ENCODE data around the gene EXOC6B. TPM values are rescaled to one million over a fixed set of nuclear protein-coding genes. Genes with fewer than 3 reads are reported as not detected.
A peak's percentile ranks its signal among the peaks of the same experiment; 100 is the strongest.

The EXOC6B gene
- total RNA-seq, 4 donors from 2014 or later, result 54.0 to 121 (median 78.7) TPM

DNA sequence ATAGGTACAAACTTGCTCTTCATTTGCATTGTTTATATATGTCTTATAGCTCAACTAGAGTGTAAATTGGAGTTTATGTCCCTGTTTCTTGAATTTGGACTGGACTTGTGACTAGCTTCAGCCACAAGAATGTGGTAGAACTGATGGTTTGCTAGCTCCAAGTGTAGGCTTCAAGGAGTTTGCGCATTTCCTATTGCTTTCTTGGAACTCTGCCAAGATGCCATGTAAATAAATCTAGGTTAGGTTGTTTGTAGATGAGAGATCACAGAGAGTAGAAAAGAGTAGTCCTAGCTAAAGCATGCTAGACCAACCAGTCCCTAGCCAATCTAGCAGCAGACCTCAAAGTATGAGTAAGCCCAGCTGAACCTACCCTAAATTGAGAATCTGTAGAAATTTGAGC, 495.2 kb downstream of the EXOC6B start:
- no peaks in the 10 kb centered on the region for H3K4me1 ChIP-seq
- H3K36me3 ChIP-seq, result no peaks in the 10 kb centered on the region
- no peaks in the 10 kb centered on the region for H3K9me3 ChIP-seq
- H3K27ac ChIP-seq, result no peak overlapping the region
- no peak for DNase-seq (ENCODE audit: low spot score in 2 of 2)
- no peaks in the 10 kb centered on the region for H3K27me3 ChIP-seq
- 93% methylated on average over 1 of the region's 1 CpG for WGBS
- TF ChIP-seq POLR2AphosphoS5 (IDR thresholded peaks at IDR 0.05) (no peak), EP300 (IDR thresholded peaks at IDR 0.05) (no peak), POLR2A (IDR thresholded peaks at IDR 0.05) (no peak)
- TF ChIP-seq, protein P1, sequence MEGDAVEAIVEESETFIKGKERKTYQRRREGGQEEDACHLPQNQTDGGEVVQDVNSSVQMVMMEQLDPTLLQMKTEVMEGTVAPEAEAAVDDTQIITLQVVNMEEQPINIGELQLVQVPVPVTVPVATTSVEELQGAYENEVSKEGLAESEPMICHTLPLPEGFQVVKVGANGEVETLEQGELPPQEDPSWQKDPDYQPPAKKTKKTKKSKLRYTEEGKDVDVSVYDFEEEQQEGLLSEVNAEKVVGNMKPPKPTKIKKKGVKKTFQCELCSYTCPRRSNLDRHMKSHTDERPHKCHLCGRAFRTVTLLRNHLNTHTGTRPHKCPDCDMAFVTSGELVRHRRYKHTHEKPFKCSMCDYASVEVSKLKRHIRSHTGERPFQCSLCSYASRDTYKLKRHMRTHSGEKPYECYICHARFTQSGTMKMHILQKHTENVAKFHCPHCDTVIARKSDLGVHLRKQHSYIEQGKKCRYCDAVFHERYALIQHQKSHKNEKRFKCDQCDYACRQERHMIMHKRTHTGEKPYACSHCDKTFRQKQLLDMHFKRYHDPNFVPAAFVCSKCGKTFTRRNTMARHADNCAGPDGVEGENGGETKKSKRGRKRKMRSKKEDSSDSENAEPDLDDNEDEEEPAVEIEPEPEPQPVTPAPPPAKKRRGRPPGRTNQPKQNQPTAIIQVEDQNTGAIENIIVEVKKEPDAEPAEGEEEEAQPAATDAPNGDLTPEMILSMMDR (IDR thresholded peaks at IDR 0.05), result no peak
- H3K4me3 ChIP-seq, result no peak overlapping the region

DNA sequence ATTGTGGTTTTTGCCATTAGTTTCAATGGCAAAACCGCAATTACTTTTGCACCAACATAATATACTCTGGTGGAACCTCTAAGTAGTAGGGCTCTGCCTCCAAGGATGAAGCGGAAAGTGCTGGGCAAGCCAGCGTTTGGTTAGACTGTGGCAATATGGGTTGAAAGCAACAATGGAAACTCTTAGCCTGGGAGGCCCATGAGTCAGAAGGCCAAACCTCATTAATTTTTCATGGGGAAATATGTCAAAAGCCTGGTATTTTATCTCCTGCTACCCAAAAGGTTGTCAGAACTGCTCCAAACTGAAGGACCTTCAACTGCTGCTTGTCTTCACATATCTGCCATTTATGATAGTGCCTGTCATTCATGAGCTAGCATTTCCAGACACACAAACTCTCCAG, 499.1 kb downstream of the EXOC6B start:
- H3K4me1 ChIP-seq, result no peaks in the 10 kb centered on the region
- H3K9me3 ChIP-seq, result no peaks in the 10 kb centered on the region
- DNase-seq (ENCODE audit: low spot score in 2 of 2), result no peak
- H3K27ac ChIP-seq, result no peak overlapping the region
- WGBS, result 95% methylated on average over 3 of the region's 3 CpGs
- no peaks in the 10 kb centered on the region for H3K27me3 ChIP-seq
- H3K4me3 ChIP-seq, result no peak overlapping the region
- no peaks in the 10 kb centered on the region for H3K36me3 ChIP-seq
- TF ChIP-seq EP300 (IDR thresholded peaks at IDR 0.05) (no peak), POLR2A (IDR thresholded peaks at IDR 0.05) (no peak), POLR2AphosphoS5 (IDR thresholded peaks at IDR 0.05) (no peak)
- TF ChIP-seq, protein P1 (IDR thresholded peaks at IDR 0.05), result no peak

DNA sequence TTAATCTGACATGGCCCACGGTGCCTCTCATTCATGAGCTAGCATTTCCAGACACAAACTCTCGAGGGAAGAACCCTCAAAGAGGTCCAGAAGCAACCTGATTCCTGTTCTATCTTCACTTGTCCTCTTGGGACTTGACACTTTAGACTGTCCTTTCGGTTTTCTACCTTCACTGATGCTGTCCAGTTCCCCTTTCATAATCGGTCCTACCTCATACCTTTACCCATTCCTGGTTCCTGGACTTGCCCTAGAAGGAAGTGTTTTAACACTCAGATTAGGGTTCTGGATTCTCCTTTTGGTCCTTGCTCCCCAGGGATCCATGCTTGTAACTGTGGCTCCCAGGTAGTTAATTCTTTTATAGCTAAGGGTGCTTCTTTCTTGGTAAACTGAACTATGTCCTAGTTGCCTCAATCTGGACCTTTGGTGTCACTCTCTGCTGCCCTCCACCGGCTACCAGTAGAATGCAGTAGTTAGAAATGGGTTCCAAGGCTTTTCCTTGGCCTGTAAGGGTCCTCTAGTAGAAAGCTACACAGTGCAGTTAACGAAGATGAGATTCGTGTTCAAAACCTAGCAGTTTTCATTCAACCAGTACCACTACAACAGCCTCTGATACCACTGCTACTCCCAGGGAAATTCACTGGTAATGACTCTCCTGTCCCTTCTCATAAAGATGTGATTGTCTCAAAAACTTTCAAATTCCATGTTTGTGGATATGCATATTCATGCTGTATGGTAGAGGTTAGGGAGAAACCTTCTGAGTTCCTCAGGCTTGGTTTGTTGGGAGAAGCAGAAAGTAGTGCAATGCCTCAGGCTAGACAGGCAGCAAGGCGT, 500.0 kb downstream of the EXOC6B start:
- H3K4me1 ChIP-seq, result no peaks in the 10 kb centered on the region
- 82% methylated on average over 8 of the region's 8 CpGs for whole genome bisulfite sequencing
- DNase-seq (ENCODE audit: low spot score in 2 of 2), result no peak
- no peak for TF ChIP-seq EP300 (IDR thresholded peaks at IDR 0.05)
- TF ChIP-seq, protein P1 (IDR thresholded peaks at IDR 0.05), result peak in 1 of 2 donors; percentile 16
- no peaks in the 10 kb centered on the region for H3K27me3 ChIP-seq
- no peak overlapping the region for H3K4me3 ChIP-seq
- no peak overlapping the region for H3K27ac ChIP-seq
- H3K9me3 ChIP-seq, result no peaks in the 10 kb centered on the region
- H3K36me3 ChIP-seq, result no peaks in the 10 kb centered on the region

DNA sequence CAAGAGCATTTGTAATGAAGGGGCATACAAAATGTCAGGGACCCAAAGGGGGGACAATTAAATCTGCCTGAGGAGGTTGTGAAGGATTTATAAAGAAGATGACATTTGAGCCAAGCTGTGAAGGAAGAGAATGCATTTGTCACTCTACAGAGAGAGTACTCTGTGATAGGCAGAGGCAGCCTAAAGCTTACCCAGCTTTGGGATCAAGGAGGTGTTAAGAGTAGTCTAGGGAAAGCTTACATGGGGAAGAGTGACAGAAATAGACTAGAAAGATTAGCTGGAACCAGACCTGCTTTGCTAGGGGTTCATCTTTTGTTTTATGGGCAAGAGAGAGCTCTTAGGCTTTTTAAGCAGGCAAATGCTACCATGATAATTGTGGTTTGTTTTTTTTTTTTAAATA, 509.1 kb downstream of the EXOC6B start:
- Histone ChIP-seq H3K9me3 (no peaks in the 10 kb centered on the region), H3K4me1 (no peaks in the 10 kb centered on the region)

GRCh38 chr2:72300147-72300684, 525.6 kb downstream of the EXOC6B start:
- H3K27ac ChIP-seq, result no peak overlapping the region
- no peak for DNase-seq (ENCODE audit: low spot score in 2 of 2)
- TF ChIP-seq, protein P1 (IDR thresholded peaks at IDR 0.05), result no peak
- TF ChIP-seq EP300 (IDR thresholded peaks at IDR 0.05), result no peak
- no peak for TF ChIP-seq POLR2AphosphoS5 (IDR thresholded peaks at IDR 0.05)
- H3K9me3 ChIP-seq, result no peaks in the 10 kb centered on the region
- no peak overlapping the region for H3K4me3 ChIP-seq
- no peaks in the 10 kb centered on the region for H3K4me1 ChIP-seq
- H3K36me3 ChIP-seq, result no peaks in the 10 kb centered on the region
- WGBS, result 96% methylated on average over 8 of the region's 9 CpGs
- H3K27me3 ChIP-seq, result no peaks in the 10 kb centered on the region

More for the DNA sequence above, 509.1 kb downstream of the EXOC6B start:
- no peaks in the 10 kb centered on the region for H3K27me3 ChIP-seq
- H3K27ac ChIP-seq, result no peak overlapping the region
- no peak overlapping the region for H3K4me3 ChIP-seq
- H3K36me3 ChIP-seq, result no peaks in the 10 kb centered on the region
- DNase-seq (ENCODE audit: low spot score in 2 of 2), result no peak
- TF ChIP-seq, protein P1 (IDR thresholded peaks at IDR 0.05), result no peak
- TF ChIP-seq POLR2AphosphoS5 (IDR thresholded peaks at IDR 0.05) (no peak), EP300 (IDR thresholded peaks at IDR 0.05) (no peak), POLR2A (IDR thresholded peaks at IDR 0.05) (no peak)

Data from suprapubic skin (tissue), 4 donors.